GM19395 (cell line): ENCODE data around the gene SNRK.

Source experiments
- ATAC-seq: cut with Tn5 transposase; IDR thresholded peaks from one replicate; pipeline ENCODE4 v1.9.1; 2021; ENCODE audit warnings: mild to moderate bottlenecking, moderate library complexity; ENCODE audit not compliant: unreplicated experiment

SNRK gene

GRCh38 chr3:43270078-43270477 is 16.3 kb upstream of the SNRK start:
- ATAC-seq = no peak

GRCh38 chr3:43273416-43273815 is 12.9 kb upstream of the SNRK start:
- ATAC-seq = no peak

GRCh38 chr3:43279082-43279481 is 7.3 kb upstream of the SNRK start:
- ATAC-seq = no peak

GRCh38 chr3:43279532-43279931 is 6.8 kb upstream of the SNRK start:
- ATAC-seq = no peak

GRCh38 chr3:43281020-43281419 is 5.3 kb upstream of the SNRK start:
- no peak for ATAC-seq

GRCh38 chr3:43284171-43284570 is 2.2 kb upstream of the SNRK start:
- no peak for ATAC-seq

- ATAC-seq = no peak
Observed at GRCh38 chr3:43285644-43286043, 696 bp upstream of the SNRK start.

- peak; percentile 34 for ATAC-seq
Observed at GRCh38 chr3:43286841-43287499, 630 bp downstream of the SNRK start.

- ATAC-seq = no peak
Observed at GRCh38 chr3:43287500-43287873, 1.1 kb downstream of the SNRK start.

GRCh38 chr3:43288366-43288765 is 2.0 kb downstream of the SNRK start:
- ATAC-seq = peak; percentile 60

GRCh38 chr3:43288850-43289249 is 2.5 kb downstream of the SNRK start:
- no peak for ATAC-seq

GRCh38 chr3:43289401-43289800 is 3.1 kb downstream of the SNRK start:
- ATAC-seq = no peak

- ATAC-seq = no peak
Observed at GRCh38 chr3:43289841-43290470, 3.6 kb downstream of the SNRK start.

- no peak for ATAC-seq
Observed at GRCh38 chr3:43290956-43291355, 4.6 kb downstream of the SNRK start.

- no peak for ATAC-seq
Observed at GRCh38 chr3:43291546-43291945, 5.2 kb downstream of the SNRK start.

- ATAC-seq = no peak
Observed at GRCh38 chr3:43294975-43295374, 8.6 kb downstream of the SNRK start.

- peak; percentile 92 for ATAC-seq
Observed at GRCh38 chr3:43296565-43296964, 10.2 kb downstream of the SNRK start.

- no peak for ATAC-seq
Observed at GRCh38 chr3:43298292-43298691, 12.0 kb downstream of the SNRK start.

- ATAC-seq = no peak
Observed at GRCh38 chr3:43298761-43299160, 12.4 kb downstream of the SNRK start.

- ATAC-seq = no peak
Observed at GRCh38 chr3:43302116-43302880, 16.0 kb downstream of the SNRK start.

GRCh38 chr3:43304126-43304525 is 17.8 kb downstream of the SNRK start:
- ATAC-seq = no peak

- ATAC-seq = no peak
Observed at GRCh38 chr3:43307226-43307625, 20.9 kb downstream of the SNRK start.
